Skeletal muscle tissue (tissue), 4 donors: ENCODE data around the gene RIPK4. TPM values are rescaled to one million over a fixed set of nuclear protein-coding genes. Genes with fewer than 3 reads are reported as not detected.

Experiments
- H3K27ac ChIP-seq: one replicate; pipeline ENCODE4 v1.7.0; 2013; ENCODE audit warnings: mild to moderate bottlenecking, low read depth, low read length, inconsistent platforms
- H3K27me3 ChIP-seq, 3 donors: one replicate each; pipeline ENCODE4 v1.7.0; 2013; ENCODE audit warnings: low read length in 3 of 3; ENCODE audit not compliant: control insufficient read depth in 3 of 3, insufficient read depth in 3 of 3
- H3K36me3 ChIP-seq, 3 donors: one replicate each; pipeline ENCODE4 v1.7.0; 2013; ENCODE audit warnings: low read length in 3 of 3; ENCODE audit not compliant: control insufficient read depth in 3 of 3, insufficient read depth in 3 of 3
- H3K4me1 ChIP-seq, 3 donors: one replicate each; pipeline ENCODE4 v1.7.0; 2013; ENCODE audit warnings: low read length in 3 of 3, mild to moderate bottlenecking in 3 of 3; ENCODE audit not compliant: control insufficient read depth in 3 of 3, insufficient read depth in 3 of 3
- H3K4me3 ChIP-seq, 3 donors: one replicate each; pipeline ENCODE4 v1.7.0; 2013; ENCODE audit warnings: low read length in 3 of 3
- H3K9ac ChIP-seq, 3 donors: one replicate each; pipeline ENCODE4 v1.7.0; 2013; ENCODE audit warnings: low read length in 3 of 3, mild to moderate bottlenecking in 3 of 3, moderate library complexity in 2 of 3, low read depth in 1 of 3
- H3K9me3 ChIP-seq, 3 donors: one replicate each; pipeline ENCODE4 v1.7.0; 2013; ENCODE audit warnings: low read length in 3 of 3; ENCODE audit not compliant: control insufficient read depth in 3 of 3
- total RNA-seq: library from RNA; depleted of rRNA; stranded (reverse); fragments of >200 nt; gene quantifications from one replicate; pipeline ENCODE4 v1.2.3, GENCODE V29; 2014
- donor health status: Osteomylitis.

Gene RIPK4
- total RNA-seq, 1 donor from 2014 or later = under 0.01 TPM

GRCh38 chr21:41741253-41742072, 25.4 kb downstream of the RIPK4 start:
- H3K4me1 ChIP-seq = no peaks in the 10 kb centered on the region
- H3K27me3 ChIP-seq = peaks cover 20 to 44% (median 37%) of the 10 kb centered on the region in 3 donors
- no peaks in the 10 kb centered on the region for H3K36me3 ChIP-seq
- no peak overlapping the region for H3K27ac ChIP-seq
- peaks cover 4 to 8% (median 7%) of the 10 kb centered on the region in 3 donors for H3K9me3 ChIP-seq
- H3K4me3 ChIP-seq = no peak overlapping the region
- no peak overlapping the region for H3K9ac ChIP-seq

- Histone ChIP-seq H3K27me3 (peaks cover 22 to 39% (median 31%) of the 10 kb centered on the region in 3 donors), H3K9ac (no peak overlapping the region), H3K36me3 (no peaks in the 10 kb centered on the region), H3K4me3 (no peak overlapping the region), H3K9me3 (peaks cover 4 to 10% (median 7%) of the 10 kb centered on the region in 3 donors), H3K27ac (no peak overlapping the region), H3K4me1 (no peaks in the 10 kb centered on the region)
Observed at GRCh38 chr21:41740604-41741252, 26.1 kb downstream of the RIPK4 start.

- Histone ChIP-seq H3K27ac (no peak overlapping the region), H3K4me1 (no peaks in the 10 kb centered on the region), H3K9me3 (peaks cover 4 to 10% (median 7%) of the 10 kb centered on the region in 3 donors), H3K27me3 (peaks cover 18 to 37% (median 31%) of the 10 kb centered on the region in 3 donors), H3K4me3 (no peak overlapping the region), H3K36me3 (no peaks in the 10 kb centered on the region), H3K9ac (no peak overlapping the region)
Observed at GRCh38 chr21:41739936-41740335, 26.9 kb downstream of the RIPK4 start.

GRCh38 chr21:41739011-41739410, 27.8 kb downstream of the RIPK4 start:
- Histone ChIP-seq H3K27ac (no peak overlapping the region), H3K36me3 (no peaks in the 10 kb centered on the region), H3K27me3 (peaks cover 15 to 32% (median 28%) of the 10 kb centered on the region in 3 donors), H3K4me3 (no peak overlapping the region), H3K9me3 (peaks cover 4 to 11% (median 7%) of the 10 kb centered on the region in 3 donors), H3K4me1 (no peaks in the 10 kb centered on the region), H3K9ac (no peak overlapping the region)

GRCh38 chr21:41737651-41738324, 29.1 kb downstream of the RIPK4 start:
- H3K27me3 ChIP-seq = peaks cover 11 to 28% (median 20%) of the 10 kb centered on the region in 3 donors
- H3K4me1 ChIP-seq = no peaks in the 10 kb centered on the region

GRCh38 chr21:41736423-41736822, 30.4 kb downstream of the RIPK4 start:
- Histone ChIP-seq H3K4me3 (no peak overlapping the region), H3K36me3 (no peaks in the 10 kb centered on the region), H3K27me3 (peaks cover 7 to 16% (median 14%) of the 10 kb centered on the region in 3 donors), H3K9ac (no peak overlapping the region), H3K9me3 (peaks cover 7 to 14% (median 13%) of the 10 kb centered on the region in 3 donors), H3K4me1 (no peaks in the 10 kb centered on the region), H3K27ac (no peak overlapping the region)

More at GRCh38 chr21:41737651-41738324, 29.1 kb downstream of the RIPK4 start:
- H3K9me3 ChIP-seq = peaks cover 4 to 13% (median 7%) of the 10 kb centered on the region in 3 donors
- H3K9ac ChIP-seq = no peak overlapping the region
- H3K36me3 ChIP-seq = no peaks in the 10 kb centered on the region
- no peak overlapping the region for H3K4me3 ChIP-seq
- no peak overlapping the region for H3K27ac ChIP-seq

GRCh38 chr21:41733951-41734689, 32.7 kb downstream of the RIPK4 start:
- Histone ChIP-seq H3K27me3 (peaks cover 7 to 24% (median 15%) of the 10 kb centered on the region in 3 donors), H3K27ac (no peak overlapping the region), H3K9me3 (peaks cover 7 to 14% (median 13%) of the 10 kb centered on the region in 3 donors), H3K4me1 (no peaks in the 10 kb centered on the region), H3K4me3 (no peak overlapping the region), H3K9ac (no peak overlapping the region), H3K36me3 (no peaks in the 10 kb centered on the region)

GRCh38 chr21:41731081-41731480, 35.8 kb downstream of the RIPK4 start:
- Histone ChIP-seq H3K9me3 (peaks cover 3 to 6% (median 3%) of the 10 kb centered on the region in 3 donors), H3K36me3 (no peaks in the 10 kb centered on the region), H3K4me3 (no peak overlapping the region), H3K4me1 (peaks cover 3 to 12% (median 7%) of the 10 kb centered on the region in 3 donors), H3K9ac (no peak overlapping the region), H3K27ac (no peak overlapping the region), H3K27me3 (peaks cover 5 to 46% (median 37%) of the 10 kb centered on the region in 3 donors)

- peaks cover 5 to 50% (median 39%) of the 10 kb centered on the region in 3 donors for H3K27me3 ChIP-seq
- H3K36me3 ChIP-seq = no peaks in the 10 kb centered on the region
- no peak overlapping the region for H3K9ac ChIP-seq
- peaks cover 3 to 6% (median 3%) of the 10 kb centered on the region in 3 donors for H3K9me3 ChIP-seq
- no peak overlapping the region for H3K4me3 ChIP-seq
- H3K4me1 ChIP-seq = peaks cover 3 to 12% (median 7%) of the 10 kb centered on the region in 3 donors
- no peak overlapping the region for H3K27ac ChIP-seq
Observed at GRCh38 chr21:41730367-41730765, 36.5 kb downstream of the RIPK4 start.
